Stimulated activated naive CD4-positive, alpha-beta T cell (primary cell): Measurements from ENCODE around the gene KSR1.
"Not testable (repeated sequence)": the region's sequence is repeated elsewhere in the genome, so short reads cannot be mapped to it uniquely, and the experiment has no call there.

Source experiments
- DNase-seq, 6 experiments: peaks; one replicate each; lab custom pipeline; 2025; lab: John Stamatoyannopoulos, UW

KSR1 gene

GRCh38 chr17:27494192-27495091 lies 38.2 kb downstream of the KSR1 start:
- DNase-seq, result no peak

GRCh38 chr17:27495460-27495859 lies 39.2 kb downstream of the KSR1 start:
- no peak for DNase-seq

- no peak for DNase-seq
Measured at GRCh38 chr17:27496005-27496404, 39.8 kb downstream of the KSR1 start.

- no peak for DNase-seq
Measured at GRCh38 chr17:27496437-27496943, 40.2 kb downstream of the KSR1 start.

- DNase-seq, result no peak
Measured at GRCh38 chr17:27496971-27497370, 40.7 kb downstream of the KSR1 start.

GRCh38 chr17:27497696-27498095 lies 41.4 kb downstream of the KSR1 start:
- no peak for DNase-seq

GRCh38 chr17:27498615-27499309 lies 42.5 kb downstream of the KSR1 start:
- DNase-seq, result no peak

- no peak for DNase-seq
Measured at GRCh38 chr17:27499451-27500265, 43.4 kb downstream of the KSR1 start.

- DNase-seq, result not testable (repeated sequence)
Measured at GRCh38 chr17:27501338-27501737, 45.1 kb downstream of the KSR1 start.

- DNase-seq, result no peak
Measured at GRCh38 chr17:27502526-27503324, 46.5 kb downstream of the KSR1 start.

GRCh38 chr17:27503611-27504010 lies 47.4 kb downstream of the KSR1 start:
- no peak for DNase-seq

GRCh38 chr17:27504188-27504995 lies 48.1 kb downstream of the KSR1 start:
- DNase-seq, result no peak

- no peak for DNase-seq
Measured at GRCh38 chr17:27506348-27507218, 50.3 kb downstream of the KSR1 start.

GRCh38 chr17:27511168-27511883 lies 55.1 kb downstream of the KSR1 start:
- no peak for DNase-seq

GRCh38 chr17:27512031-27512430 lies 55.8 kb downstream of the KSR1 start:
- DNase-seq, result no peak

GRCh38 chr17:27512511-27513346 lies 56.5 kb downstream of the KSR1 start:
- DNase-seq, result no peak

GRCh38 chr17:27513849-27514248 lies 57.6 kb downstream of the KSR1 start:
- DNase-seq, result no peak
